ENCODE data around the gene KCNJ11. TPM values are rescaled to one million over a fixed set of nuclear protein-coding genes. Genes with fewer than 3 reads are reported as not detected.

Gene KCNJ11
- total RNA-seq, 1 donor from 2014 or later: 11.0 TPM

DNA sequence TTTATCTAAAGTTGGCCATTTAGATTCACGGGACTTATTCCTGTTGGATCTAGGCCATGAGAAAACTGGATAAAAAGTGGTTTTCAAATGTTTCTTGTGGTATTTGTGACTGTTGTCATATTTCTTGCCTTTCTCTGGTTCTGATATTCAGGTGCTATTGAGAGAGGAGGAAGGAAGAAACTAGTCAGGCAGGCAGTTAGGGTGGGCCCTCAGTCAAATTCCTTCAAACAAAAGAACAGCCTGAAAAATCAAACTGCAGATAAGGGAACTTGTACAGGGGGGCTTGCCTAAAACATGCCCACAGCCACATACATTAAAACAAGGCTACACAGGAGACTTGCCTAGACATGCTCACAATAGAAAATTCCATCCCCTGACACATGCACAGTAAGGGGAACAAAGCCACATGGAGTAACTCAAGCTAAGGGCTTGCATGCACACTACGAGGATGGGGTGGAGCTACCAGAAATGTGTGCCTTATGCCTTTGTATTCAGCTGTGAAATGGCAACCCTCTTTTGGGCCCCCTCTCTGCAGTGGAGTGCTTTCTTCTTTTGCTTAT, 18.7 kb downstream of the KCNJ11 start:
- FAIRE-seq (no peak), DNase-seq (ENCODE audit: low spot score in 2 of 2) (no peak)

- DNase-seq (ENCODE audit: low spot score in 2 of 2) (no peak), FAIRE-seq (no peak)
Observed at GRCh38 chr11:17369094-17369493, 19.4 kb downstream of the KCNJ11 start.

- DNase-seq (ENCODE audit: low spot score in 2 of 2) (no peak), FAIRE-seq (no peak)
Observed at GRCh38 chr11:17368551-17368950, 19.9 kb downstream of the KCNJ11 start.

DNA sequence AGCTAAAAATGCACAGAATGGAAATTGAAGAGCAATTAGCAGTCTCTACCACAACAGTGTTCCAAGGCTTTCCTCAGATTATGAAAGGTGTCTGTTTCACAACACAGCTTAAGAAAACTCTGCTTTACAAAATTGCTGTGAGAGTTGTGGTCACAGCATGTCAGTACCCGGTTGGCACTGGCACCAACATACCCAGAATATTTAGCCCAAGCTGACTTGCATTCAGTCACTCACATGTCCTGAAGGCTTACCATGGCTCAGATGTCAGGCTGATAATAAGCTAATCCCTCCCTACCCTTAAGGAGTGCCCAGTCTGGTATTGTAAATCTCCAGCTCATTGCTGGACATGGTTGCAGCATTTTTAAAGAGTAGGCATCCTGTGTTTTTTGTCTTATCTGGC, 22.0 kb downstream of the KCNJ11 start:
- DNase-seq (ENCODE audit: low spot score in 2 of 2): no peak
- no peak for FAIRE-seq

DNA sequence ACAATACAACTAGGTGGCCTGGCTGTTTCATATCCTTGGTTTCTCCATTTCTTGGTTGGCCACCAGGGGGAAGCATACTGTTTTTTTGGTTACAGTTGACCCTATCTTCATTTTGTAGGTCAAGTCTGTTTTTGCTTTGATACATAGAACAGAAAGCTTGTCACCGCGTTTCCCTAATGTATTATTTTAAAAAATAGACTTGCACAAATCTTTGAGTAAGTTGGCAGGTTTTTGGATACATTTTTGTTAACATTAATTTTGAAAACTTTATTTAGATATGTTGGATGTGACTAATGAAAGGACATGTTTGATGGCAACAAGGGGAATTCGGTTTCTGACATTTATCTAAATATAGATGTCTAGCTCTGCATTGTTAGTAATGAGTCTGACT, 33.9 kb downstream of the KCNJ11 start:
- DNase-seq (ENCODE audit: low spot score in 2 of 2): peak; percentile 48 to 60
- FAIRE-seq: no peak

- FAIRE-seq: no peak
- no peak for DNase-seq (ENCODE audit: low spot score in 2 of 2)
Observed at GRCh38 chr11:17353821-17354600, 34.4 kb downstream of the KCNJ11 start.

DNA sequence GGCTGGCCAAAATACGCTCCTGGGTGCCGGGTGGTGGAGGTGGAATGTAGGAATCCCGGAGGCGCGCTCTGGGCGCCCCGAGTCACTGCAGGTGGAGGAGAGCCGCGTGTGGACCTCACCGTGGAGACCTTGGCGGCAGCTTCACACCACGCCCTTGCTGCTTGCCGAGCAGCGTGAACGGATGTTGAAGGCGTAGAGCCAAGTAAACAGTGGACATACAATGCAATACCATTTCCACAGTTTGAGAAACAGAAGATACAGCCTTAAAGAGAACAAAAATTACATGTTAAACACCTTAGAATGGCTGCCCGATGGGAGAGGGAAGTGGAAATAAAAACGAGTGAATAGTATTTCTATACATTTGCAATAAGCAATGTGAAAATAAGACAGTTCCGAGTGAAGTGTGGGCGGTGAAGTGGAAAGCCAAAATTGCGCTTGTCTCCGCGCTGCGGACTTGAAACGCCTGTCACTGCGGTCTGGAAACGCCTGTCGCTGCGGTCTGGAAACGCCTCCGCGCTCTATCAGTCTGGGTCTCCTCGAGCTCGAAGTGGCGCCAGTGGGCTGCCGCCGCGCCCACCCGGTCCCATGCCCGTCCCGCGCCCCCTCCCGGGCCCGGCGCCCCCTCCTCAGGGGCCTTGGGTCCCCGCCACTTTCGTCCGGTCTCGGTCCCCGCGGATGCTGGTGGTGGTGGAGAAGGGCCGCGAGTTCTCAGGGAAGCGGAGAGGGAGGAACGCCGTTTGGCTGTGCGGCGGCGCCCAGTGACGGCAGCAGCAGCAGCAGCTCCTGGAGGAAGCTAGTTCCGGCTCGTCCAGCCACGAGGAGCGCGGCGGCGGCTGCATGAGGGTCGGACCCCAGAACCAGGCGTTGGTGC, 35.3 kb downstream of the KCNJ11 start:
- peak; percentile 32 to 37 for DNase-seq (ENCODE audit: low spot score in 2 of 2)
- FAIRE-seq: no peak

- FAIRE-seq (no peak), DNase-seq (ENCODE audit: low spot score in 2 of 2) (peak; percentile 44 to 66)
Observed at GRCh38 chr11:17351510-17352176, 36.8 kb downstream of the KCNJ11 start, which contains the start of gene NCR3LG1. Gene NCR3LG1, plus strand, starts transcription at chr11:17351800. Its CDS starts 170 bp downstream, at chr11:17351970.

- FAIRE-seq (no peak), DNase-seq (ENCODE audit: low spot score in 2 of 2) (no peak)
Observed at GRCh38 chr11:17351172-17351509, 37.3 kb downstream of the KCNJ11 start.

- DNase-seq (ENCODE audit: low spot score in 2 of 2) (no peak), FAIRE-seq (no peak)
Observed at GRCh38 chr11:17350455-17351171, 37.8 kb downstream of the KCNJ11 start.

DNA sequence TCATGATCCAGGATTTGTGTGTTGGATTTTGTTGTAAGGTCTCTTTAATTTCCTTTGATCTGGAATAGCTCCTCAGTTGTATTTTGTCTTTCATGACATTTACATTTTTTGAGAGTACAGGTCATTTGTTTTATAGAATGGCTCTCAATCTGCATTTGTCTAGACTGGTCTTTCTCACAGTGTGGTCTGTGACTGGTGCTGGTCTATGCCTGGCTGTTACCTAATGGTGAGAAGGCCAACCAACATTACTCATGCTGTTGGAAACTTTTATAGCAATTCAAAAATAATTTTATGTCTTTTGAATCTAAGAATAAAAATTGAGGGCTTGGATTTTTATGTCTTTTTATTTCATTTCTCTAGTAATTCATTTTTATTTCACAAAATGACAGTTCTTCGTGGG, 40.8 kb downstream of the KCNJ11 start:
- no peak for FAIRE-seq

GRCh38 chr11:17343907-17344306, 44.6 kb downstream of the KCNJ11 start:
- DNase-seq (ENCODE audit: low spot score in 2 of 2): no peak
- FAIRE-seq: no peak

More for the DNA sequence above, 40.8 kb downstream of the KCNJ11 start:
- DNase-seq (ENCODE audit: low spot score in 2 of 2): no peak

DNA sequence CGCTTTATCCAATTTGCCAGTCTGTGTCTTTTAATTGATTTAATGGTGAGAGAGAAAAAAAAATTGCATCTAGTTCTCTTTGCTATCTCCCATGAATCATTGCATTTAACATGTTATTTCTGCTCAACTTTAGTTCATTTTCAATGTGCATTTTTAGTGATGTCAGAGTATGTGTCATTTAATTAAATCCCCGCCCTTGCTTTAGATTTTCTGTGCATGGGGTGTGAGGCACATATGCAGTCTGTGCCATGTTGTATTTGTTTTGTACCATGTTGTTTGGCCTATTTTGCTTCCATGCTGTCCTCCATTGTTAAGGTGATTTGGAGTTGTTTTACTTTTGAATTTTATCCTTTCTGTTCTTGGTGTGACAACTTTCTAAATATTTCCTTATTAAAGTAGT, 45.2 kb downstream of the KCNJ11 start:
- no peak for FAIRE-seq

More for the DNA sequence above, 45.2 kb downstream of the KCNJ11 start:
- no peak for DNase-seq (ENCODE audit: low spot score in 2 of 2)

Other genes starting within 250 kb of the KCNJ11 start
- gene PIK3C2A, start 180.7 kb downstream of the KCNJ11 start, total RNA-seq: 37.9 TPM
- 83.6 TPM for gene NUCB2, start 111.9 kb downstream of the KCNJ11 start, total RNA-seq
- 10.2 TPM for gene NCR3LG1, start 36.9 kb downstream of the KCNJ11 start, total RNA-seq
- 8.6 TPM for gene ABCC8, start 88.2 kb upstream of the KCNJ11 start, total RNA-seq
- not detected for gene USH1C, start 155.8 kb upstream of the KCNJ11 start, total RNA-seq
- gene OTOG, start 158.6 kb upstream of the KCNJ11 start, total RNA-seq: under 0.01 TPM